ENCODE data around the gene LRP1B. TPM values are rescaled to one million over a fixed set of nuclear protein-coding genes. Genes with fewer than 3 reads are reported as not detected.
"Not testable (repeated sequence)": the region's sequence is repeated elsewhere in the genome, so short reads cannot be mapped to it uniquely, and the experiment has no call there.

The LRP1B gene
- polyA plus RNA-seq, 3 donors: 0.77 to 1.1 (median 1.1) TPM

DNA sequence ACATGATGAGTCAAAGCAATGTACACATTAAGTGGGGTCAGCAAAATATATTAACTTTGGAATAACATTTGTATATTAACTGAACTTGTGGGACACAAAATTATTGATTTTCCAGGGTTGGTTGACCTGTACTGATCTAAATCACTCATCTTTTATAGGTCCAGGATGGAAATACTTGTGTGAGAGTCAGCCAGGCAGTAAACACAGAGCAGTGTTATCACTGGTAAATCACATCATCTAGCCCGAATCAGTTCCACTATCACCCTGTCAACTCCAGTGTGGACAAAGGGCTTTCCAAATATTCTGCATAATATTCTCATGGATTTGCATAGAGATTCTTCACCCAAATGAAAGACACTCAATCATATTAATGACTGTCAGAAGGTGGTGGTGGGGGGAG, 295.7 kb downstream of the LRP1B start:
- no peak for DNase-seq (ENCODE audit: extremely low read depth in 1 of 11, low read depth in 9 of 11, low spot score in 4 of 11)

DNA sequence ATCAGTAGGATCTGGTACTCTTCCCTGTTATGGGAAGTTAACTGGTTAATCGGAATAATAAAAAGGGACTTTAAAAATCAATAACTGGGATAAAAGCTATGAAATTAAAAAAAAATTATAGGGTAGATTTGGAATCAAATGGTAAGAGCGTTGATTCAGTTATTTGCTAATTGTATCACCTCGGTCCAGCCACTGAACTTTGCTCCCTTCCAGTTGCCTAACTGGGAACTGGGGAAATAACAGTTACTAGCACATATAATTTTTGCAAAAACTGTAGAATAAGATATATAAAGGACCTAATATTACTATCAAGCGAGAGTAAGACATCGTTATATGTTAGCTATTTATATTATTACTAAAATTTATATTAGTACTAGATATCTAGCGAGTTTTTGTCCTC, 302.1 kb downstream of the LRP1B start:
- no peak for DNase-seq (ENCODE audit: extremely low read depth in 1 of 11, low read depth in 9 of 11, low spot score in 4 of 11)

DNA sequence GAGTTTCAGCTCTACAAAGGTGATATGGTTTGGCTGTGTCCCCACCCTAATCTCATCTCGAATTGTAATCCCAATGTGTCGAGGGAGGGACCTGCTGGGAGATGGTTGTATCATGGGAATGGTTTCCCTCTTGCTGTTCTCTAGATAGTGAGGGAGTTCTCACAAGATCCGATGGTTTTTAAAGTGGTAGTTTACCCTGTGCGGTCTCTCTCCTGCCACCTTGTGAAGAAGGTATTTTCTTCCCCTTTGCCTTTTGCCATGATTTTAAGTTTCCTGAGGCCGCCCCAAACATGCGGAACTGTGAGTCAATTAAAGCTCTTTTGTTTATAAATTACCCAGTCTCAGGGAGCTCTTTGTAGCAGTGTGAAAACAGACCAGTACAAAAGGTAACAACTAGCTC, 306.0 kb downstream of the LRP1B start:
- DNase-seq (ENCODE audit: extremely low read depth in 1 of 11, low read depth in 9 of 11, low spot score in 4 of 11): no peak

DNA sequence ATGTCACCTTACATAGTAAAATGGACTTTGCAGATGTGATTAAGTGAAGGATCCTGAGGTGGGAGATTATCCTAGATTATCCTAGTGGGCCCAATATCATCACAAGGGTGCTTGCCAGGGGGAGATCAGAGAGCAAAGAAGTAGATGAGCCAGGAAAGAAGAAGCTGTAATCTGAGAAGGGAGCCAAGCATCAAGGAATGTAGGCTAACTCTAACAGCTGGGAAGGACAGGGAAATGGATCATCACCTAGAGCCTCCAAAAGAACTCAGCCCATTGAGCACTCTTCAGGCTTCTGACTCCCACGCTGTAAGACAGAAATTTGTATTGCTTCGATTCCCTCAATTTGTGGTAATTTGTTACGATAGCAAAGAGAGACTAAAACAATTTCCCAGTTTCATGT, 309.9 kb downstream of the LRP1B start:
- no peak for DNase-seq (ENCODE audit: extremely low read depth in 1 of 11, low read depth in 9 of 11, low spot score in 4 of 11)

DNA sequence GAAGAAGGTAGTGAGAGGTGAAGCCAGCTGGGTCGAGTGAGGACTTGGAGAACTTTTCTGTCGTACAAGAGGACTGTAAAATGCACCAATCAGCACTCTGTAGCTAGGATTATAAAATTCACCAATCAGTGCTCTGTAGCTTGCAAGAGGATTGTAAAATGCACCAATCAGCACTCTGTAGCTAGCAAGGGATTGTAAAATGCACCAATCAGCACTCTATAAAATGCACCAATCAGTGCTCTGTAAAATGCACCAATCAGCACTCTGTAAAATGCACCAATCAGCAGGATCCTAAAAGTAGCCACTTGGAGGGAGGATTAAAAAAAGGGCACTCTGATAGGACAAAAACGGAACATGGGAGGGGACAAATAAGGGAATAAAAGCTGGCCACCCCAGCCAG, 315.5 kb downstream of the LRP1B start:
- not testable (repeated sequence) for DNase-seq (ENCODE audit: extremely low read depth in 1 of 11, low read depth in 9 of 11, low spot score in 4 of 11)

DNA sequence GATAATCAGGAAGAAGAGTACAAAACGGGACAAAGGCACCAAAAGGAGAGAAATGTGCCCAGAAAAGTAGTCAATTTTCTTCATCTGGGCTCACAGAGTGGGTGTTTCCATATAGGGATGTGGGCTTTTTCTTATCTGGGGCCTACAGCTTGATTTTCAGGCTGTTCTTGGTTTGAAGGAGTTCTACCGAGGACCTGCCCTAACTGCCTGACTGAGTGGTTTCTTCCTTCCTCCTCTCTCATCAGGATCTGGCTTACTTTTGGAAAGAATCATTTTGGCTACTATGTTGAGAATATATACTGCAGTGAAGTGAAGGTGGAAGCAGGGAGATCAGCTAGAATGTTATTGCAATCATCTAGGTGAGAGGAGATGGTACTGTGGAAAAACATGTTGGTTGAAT, 316.7 kb downstream of the LRP1B start:
- DNase-seq (ENCODE audit: extremely low read depth in 1 of 11, low read depth in 9 of 11, low spot score in 4 of 11): no peak

DNA sequence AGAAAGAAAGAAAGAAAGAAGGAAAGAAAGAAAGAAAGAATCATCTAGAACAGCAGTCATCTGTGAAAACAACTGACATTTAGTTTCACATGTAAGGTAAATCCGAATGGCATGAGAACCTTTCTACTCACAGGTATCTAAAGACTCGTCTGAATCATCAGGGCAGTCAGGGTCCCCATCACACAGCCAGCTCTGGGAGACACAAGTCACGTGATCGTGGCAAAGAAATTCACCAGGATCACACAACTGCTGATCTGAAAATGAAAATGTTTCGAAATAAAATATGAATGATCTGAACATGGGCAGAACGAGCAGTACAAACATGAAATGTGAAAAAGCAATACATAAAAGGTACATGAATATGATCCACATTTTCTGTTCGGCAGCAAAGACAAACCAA, 320.7 kb downstream of the LRP1B start:
- no peak for DNase-seq (ENCODE audit: extremely low read depth in 1 of 11, low read depth in 9 of 11, low spot score in 4 of 11)

DNA sequence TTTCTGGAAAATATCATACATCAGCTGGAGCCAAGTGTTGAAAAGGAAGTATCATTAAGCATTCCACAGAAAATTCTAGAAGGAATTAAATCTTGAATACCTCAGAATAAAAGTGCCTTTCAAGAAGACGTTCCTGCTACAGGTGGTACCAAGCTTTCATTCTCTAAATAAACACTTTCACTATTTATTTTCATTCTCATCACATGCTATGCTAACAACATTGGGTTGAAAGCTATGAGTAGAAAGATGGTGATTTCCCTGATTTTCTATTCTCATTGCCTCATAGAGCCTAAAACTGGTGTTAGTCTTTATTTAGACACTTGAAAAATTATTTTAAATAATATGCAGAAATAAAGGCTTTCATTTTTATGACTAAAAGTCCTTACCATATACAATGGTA, 324.7 kb downstream of the LRP1B start:
- DNase-seq (ENCODE audit: extremely low read depth in 1 of 11, low read depth in 9 of 11, low spot score in 4 of 11): no peak

DNA sequence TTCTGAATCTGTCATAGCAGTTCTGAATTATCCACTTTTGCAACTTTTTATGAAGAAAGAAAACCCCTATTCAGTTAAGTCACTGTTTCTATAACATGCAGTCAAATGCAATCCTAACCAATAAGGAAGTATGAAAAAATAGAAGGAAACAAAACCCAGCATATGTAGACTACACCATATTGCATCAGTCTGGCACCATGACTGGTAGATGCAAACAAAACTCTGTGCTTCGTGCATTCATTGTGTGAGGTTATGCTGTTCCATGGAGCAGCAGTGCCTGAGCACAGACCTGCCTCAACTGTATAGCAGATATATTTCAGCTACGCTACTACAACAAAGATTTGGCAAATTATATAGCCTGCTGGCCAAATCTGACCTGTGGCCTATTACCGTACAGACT, 325.5 kb downstream of the LRP1B start:
- no peak for DNase-seq (ENCODE audit: extremely low read depth in 1 of 11, low read depth in 9 of 11, low spot score in 4 of 11)

DNA sequence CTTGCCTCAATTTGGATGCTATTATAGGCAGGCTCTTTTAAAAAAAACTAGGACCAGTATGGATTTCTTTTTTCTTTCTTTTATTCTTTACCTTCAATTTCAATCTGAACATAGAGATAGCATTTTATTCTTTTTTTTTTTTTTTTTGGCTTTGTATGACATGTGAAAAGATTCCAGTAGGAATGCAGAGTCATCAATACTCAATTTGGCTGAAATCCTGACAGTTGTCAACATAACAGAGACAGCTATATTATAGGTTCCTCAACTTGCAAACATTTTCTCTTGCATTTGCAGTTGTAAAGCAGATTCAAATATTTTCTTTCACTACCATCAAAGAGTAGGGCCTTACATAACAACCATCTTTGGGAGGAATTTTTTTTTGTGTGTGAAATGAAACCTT, 334.4 kb downstream of the LRP1B start:
- no peak for DNase-seq (ENCODE audit: extremely low read depth in 1 of 11, low read depth in 9 of 11, low spot score in 4 of 11)

DNA sequence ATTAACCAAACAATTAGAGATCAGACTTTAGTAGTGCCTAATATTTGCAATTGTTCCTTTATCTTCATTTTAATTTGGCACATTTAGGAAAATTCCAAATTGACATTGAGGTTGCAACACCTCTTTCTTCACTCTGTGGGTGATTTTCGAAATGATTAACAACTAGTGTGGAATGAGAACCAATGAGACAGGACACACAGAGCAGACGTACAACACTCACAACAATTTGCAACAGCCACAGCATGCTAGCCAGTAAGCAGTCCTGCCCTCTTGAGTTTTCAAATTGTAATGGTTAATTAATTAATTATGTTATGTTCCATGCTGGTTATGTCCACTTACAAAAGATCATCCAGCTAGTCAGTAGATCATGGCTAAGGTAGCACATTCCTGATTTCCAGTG, 339.3 kb downstream of the LRP1B start:
- no peak for DNase-seq (ENCODE audit: extremely low read depth in 1 of 11, low read depth in 9 of 11, low spot score in 4 of 11)

DNA sequence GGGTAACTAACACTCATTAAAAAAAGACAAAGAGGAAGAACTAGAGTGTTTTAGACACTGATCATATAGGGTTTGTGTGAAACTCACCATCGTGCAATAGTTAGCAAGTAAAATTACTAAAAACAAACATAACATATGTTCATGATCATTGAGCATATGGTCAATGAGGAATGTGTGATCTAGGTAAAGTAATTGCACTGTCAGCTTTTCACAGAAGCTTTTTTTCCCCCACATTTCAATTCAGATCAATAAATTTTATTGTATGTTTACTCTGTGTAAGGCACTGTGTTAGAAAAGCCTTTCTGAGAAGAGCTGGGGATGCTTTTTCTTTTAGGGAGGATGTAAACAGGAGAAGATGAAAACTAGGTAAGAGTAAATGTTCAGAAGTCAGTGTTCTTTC, 348.2 kb downstream of the LRP1B start:
- no peak for DNase-seq (ENCODE audit: extremely low read depth in 1 of 11, low read depth in 9 of 11, low spot score in 4 of 11)

DNA sequence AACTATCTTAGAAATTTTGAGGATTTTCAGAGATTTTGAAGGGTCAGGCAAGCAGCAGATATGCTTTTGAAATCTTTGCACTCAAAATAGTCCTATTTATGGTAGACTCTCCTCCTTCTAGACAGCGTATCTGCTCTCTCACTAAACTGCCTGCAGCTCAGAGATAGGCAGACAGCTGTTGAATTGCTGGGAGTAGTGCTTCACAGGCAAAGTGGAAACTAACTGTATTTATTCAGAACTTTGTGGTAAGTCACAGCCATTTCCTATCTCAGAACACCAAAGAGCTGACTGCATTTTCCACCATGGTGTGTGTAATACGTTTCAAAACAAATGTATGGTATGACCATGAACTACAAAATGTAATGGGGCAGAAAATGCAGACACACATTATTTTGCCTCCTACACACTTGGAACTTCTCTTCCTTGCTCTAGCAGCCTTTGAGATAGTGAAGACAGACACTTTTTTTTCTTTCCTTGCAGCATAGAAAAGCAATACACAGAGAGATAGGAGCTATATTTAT, 352.4 kb downstream of the LRP1B start:
- no peak for DNase-seq (ENCODE audit: extremely low read depth in 1 of 11, low read depth in 9 of 11, low spot score in 4 of 11)

DNA sequence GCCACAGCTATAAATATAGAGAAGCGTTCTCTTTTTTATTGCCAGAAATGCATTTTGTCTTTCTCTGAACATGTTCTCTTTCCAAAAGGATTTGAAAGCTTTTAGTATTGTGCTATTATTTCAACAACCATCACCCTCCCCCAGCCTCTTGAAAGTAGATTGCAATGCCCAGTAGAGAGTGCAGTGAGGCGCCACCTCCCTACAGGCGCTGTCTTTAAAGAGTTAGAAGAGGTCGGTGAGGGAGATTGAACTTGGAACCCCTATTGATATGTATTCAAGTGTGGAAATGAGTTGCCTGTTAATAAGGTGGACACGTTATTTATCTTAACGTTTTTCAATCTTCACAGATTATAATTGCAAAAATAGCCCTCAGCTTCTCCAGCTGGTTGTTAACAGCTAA, 360.3 kb downstream of the LRP1B start:
- no peak for DNase-seq (ENCODE audit: extremely low read depth in 1 of 11, low read depth in 9 of 11, low spot score in 4 of 11)

DNA sequence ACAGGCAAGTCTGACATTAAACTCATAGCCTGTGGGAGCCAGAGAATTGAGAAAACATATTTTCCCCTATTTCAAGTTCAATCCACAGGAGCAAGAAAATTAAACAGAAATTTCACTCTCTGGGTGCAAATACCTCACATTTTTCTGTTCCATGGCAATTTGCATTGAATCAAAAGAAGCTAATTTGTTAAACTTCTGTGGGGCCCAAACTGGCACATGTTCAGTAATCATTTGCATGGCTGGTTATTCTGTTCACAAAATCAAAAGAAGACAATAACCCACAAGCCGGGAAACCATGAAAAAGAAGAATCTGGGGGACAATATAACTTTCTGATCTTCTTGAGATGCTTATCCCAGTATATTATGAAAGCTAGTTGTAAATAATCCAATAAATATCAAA, 363.1 kb downstream of the LRP1B start:
- DNase-seq (ENCODE audit: extremely low read depth in 1 of 11, low read depth in 9 of 11, low spot score in 4 of 11): no peak

DNA sequence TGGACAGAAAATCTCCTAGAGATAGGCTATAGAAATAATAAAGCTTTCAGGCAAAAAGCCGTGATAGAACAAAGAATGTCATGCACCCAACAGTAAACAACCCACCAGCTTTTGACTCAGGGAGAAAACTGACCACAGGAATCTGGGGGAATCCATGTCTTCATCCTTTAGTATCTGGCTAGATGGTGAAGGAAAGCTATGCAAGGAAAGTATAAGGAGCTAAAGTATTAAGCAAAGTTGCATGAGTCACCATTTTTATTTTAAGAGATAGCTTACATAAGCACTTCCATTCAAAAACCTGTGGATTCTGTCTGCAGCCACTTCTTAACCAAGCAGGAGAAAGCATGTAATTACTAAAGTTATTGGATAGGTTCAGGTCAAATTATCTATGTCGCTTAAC, 363.8 kb downstream of the LRP1B start:
- DNase-seq (ENCODE audit: extremely low read depth in 1 of 11, low read depth in 9 of 11, low spot score in 4 of 11): no peak

DNA sequence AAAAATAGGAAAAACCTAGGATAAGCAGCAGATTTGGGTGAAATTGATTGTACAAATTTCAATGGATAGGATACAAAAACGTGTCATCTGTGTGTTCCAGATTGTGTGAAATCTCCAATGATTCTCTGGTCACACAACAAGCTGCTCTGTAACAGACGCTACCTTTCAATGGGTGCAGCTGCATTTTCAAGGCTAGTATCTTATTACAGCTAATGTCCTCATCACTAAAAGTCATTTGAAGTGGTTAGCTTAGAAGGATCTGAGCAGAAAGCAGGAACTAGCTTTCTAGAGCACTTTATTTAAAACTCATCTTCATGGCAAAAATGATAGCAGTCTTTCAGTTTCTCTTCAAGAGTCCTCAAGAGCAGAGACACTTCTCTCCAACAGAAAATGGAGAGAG, 364.6 kb downstream of the LRP1B start:
- DNase-seq (ENCODE audit: extremely low read depth in 1 of 11, low read depth in 9 of 11, low spot score in 4 of 11): no peak

DNA sequence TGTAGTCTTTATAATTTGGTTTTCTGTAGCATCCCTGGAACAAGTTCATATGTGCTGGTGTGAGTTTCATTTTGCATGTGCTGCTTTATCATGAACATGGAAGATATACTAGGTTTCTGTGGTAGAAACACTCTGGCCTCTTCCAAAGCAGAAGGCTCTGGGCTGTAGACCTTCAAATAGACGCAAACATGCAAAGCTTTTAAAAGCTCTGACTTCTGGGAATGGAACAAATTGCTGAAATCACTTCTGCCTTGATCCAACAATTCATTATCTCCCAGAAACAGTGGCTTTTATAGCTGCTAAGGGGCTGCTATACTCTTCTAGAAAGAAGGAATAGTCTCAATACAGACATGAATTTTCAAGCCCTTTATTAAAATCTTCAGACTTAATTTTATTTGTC, 382.2 kb downstream of the LRP1B start:
- no peak for DNase-seq (ENCODE audit: extremely low read depth in 1 of 11, low read depth in 9 of 11, low spot score in 4 of 11)

DNA sequence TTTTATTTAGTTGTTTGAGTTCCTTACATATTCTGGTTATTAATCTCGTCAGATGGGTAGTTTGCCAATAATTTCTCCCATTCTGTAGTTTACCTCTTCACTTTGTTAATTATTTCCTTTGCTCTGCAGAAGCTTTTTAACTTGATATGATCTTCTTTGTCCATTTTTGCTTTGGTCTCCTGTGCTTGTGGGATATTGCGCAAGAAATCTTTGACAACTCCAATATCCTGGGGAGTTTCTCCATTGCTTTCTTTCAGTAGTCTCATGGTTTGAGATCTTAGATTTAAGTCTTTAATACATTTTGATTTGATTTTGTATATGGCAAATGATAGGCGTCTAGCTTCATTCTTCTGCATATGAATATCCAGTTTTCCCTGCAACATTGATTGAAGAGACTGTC, 389.2 kb downstream of the LRP1B start:
- no peak for DNase-seq (ENCODE audit: extremely low read depth in 1 of 11, low read depth in 9 of 11, low spot score in 4 of 11)

DNA sequence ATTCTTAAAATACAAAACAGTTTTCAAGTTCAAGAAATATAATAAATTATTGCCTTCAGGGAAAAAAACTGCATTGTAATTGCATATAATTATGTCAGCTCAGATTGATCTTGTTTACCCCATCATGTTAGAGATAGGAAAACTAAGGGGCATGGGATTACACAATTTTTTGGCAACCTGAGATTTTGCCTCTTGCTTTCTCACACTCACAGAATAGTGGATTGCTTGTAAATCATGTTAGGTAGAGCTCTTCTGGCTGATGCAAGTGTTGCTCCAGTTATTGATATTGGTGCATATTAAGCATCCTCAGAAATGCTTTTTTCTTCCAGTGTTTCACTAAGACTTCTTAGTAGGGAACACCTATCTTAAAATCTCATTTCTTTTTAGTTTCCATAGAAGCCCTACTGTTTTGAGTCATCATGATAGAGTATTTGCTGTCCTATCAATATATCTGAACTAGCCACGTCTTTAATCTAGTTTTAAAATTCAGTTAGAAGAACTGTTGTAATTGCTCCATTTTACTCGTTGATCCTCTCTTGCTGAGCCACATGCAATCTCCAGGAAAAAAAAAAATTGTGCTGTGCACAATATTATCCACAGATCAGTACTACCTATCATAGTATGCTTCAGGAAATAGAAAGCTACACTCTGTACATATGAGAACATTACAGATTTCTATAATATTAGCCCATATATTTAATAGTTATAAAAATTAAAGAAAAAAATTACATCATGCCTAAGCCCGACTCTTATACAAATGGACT, 393.1 kb downstream of the LRP1B start:
- DNase-seq (ENCODE audit: extremely low read depth in 1 of 11, low read depth in 9 of 11, low spot score in 4 of 11): no peak

DNA sequence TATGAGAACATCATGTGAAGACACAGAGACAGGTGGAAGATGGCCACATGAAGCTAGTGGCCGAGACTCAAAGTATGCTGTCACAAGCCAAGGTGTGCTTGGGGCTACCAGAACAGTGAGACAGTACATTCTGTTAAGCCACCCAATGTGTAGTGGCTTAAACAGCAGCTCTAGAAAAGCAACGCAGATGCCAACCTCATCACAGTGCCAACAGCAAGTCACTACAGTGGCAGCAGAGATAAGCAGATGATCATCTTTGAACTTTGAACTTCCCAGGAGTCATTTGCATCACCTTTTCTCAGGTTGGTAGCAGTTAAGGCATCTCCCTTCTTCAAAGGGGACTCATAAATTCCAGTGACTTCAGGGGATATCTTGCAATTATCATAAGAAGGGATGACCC, 394.4 kb downstream of the LRP1B start:
- no peak for DNase-seq (ENCODE audit: extremely low read depth in 1 of 11, low read depth in 9 of 11, low spot score in 4 of 11)
